Epithelial cell of proximal tubule (primary cell): ENCODE measurements around the gene XPNPEP2. TPM values are rescaled to one million over a fixed set of nuclear protein-coding genes. Genes with fewer than 3 reads are reported as not detected.

Source experiments
- DNase-seq: peaks from one replicate; pipeline ENCODE4 v3.0.0-alpha.2; 2011; ENCODE audit warnings: low read depth
- H3K4me3 ChIP-seq: 2 replicates; pipeline ENCODE4 v1.5.1; 2011; ENCODE audit warnings: low read depth, mild to moderate bottlenecking, low read length
- CTCF ChIP-seq: conservative IDR thresholded peaks from 2 replicates; pipeline ENCODE4 v1.5.1; 2012; ENCODE audit warnings: low read depth, mild to moderate bottlenecking, low read length
- total RNA-seq: library from RNA; depleted of rRNA; stranded (reverse); fragments of >200 nt; gene quantifications from 2 replicates; pipeline ENCODE4 v1.2.3, GENCODE V29; 2015

The XPNPEP2 gene
- total RNA-seq, 1 donor from 2014 or later = not detected

DNA sequence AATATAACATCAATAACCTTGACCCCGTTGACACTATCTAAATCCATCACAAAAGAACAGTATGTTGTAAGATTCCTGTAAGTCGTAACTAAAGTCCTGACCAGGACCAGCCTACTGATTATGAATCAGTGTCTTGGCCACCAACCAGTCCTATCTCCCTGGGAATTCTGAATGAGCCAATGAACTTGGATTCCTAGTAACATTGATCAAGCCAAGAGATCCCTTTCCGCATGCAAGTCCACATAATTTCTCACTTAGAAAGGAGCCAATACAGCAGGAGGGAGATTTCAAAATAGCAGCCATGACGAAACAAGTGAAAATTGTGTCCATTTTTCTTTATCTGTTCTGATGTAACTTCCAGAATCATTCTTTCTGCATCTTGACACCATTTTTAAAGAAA is 9.5 kb downstream of the XPNPEP2 start:
- no peak for TF ChIP-seq CTCF
- DNase-seq = no peak
- H3K4me3 ChIP-seq = no peak overlapping the region

DNA sequence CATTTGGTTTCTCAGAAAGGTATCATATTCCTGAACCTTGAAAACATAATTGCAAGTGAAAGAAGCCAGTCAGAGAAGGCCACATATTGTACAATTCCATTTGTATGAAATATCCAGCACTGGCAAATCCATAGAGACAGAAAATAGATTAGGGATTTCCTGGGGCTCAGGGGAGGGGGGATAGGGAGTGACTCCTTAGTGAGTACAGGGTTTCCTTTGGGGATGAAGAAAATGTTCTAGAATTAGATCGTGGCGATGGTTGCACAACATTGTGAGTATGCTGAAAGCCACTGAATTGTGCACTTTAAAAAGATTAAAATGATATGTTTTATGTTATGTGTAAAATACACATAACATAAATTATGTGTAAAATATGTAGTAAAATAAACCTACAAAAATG is 10.3 kb downstream of the XPNPEP2 start:
- DNase-seq = no peak
- TF ChIP-seq CTCF = no peak
- H3K4me3 ChIP-seq = no peak overlapping the region

DNA sequence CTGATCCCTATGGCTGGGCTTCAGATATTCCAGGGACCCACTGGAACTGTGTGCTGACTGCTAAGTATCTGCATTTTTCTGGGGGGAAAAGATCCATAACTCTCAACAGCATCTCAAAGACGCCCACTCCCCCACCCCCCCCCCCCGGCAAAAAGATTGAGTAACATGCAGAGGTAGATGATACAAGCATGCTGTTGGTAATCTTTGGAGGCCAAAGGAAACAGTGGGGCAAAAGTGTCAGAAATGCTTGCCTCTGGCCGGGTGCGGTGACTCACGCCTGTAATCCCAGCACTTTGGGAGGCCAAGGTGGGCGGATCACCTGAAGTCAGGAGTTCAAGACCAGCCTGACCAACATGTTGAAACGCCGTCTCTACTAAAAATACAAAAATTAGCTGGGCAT is 12.2 kb downstream of the XPNPEP2 start:
- no peak overlapping the region for H3K4me3 ChIP-seq
- no peak for TF ChIP-seq CTCF
- DNase-seq = no peak

- no peak overlapping the region for H3K4me3 ChIP-seq
- DNase-seq = no peak
- peak; percentile 58 for TF ChIP-seq CTCF
These were observed 15.6 kb downstream of the XPNPEP2 start for GRCh38 chrX:129754056-129755024.

GRCh38 chrX:129755779-129756650 is 17.2 kb downstream of the XPNPEP2 start:
- DNase-seq = no peak
- TF ChIP-seq CTCF = no peak
- H3K4me3 ChIP-seq = no peak overlapping the region

DNA sequence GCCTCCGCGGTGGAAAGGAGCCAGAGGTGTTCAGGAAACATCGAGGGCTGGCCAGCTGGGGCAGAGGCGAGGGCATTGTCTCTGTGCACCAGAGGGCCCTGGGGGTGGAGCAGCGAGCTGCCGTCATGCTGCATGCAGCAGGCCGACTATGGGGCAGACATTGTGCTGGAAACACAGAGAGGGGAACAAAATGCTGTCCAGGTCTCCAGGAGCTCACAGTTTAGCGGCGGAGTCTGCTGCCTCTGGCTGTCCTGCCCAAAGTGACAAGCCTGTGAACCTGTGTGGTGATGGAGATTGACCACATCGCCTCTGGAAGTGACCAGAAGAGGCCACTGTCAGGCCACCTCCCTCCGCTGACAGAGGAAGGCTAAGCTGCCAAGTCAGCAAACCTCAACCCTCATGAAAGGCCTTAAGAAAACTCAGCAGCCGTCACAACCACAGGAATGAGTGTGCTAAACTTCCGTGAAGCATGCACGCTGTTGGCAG is 20.8 kb downstream of the XPNPEP2 start:
- no peak overlapping the region for H3K4me3 ChIP-seq
- no peak for DNase-seq
- TF ChIP-seq CTCF = peak; percentile 8
